ENCODE results near the gene DNM3. TPM values are rescaled to one million over a fixed set of nuclear protein-coding genes. Genes with fewer than 3 reads are reported as not detected.
"Not testable (repeated sequence)": the region's sequence is repeated elsewhere in the genome, so short reads cannot be mapped to it uniquely, and the experiment has no call there.

Gene DNM3
- polyA plus RNA-seq, 3 donors = 0.15 TPM; not detected in 2

GRCh38 chr1:171798765-171799164 is 42.5 kb upstream of the DNM3 start:
- H3K4me1 ChIP-seq (ENCODE audit: control insufficient read depth in 1 of 2, insufficient read depth in 2 of 2, low read length in 2 of 2) = peaks cover 6 to 12% of the 10 kb centered on the region in 2 donors
- no peak overlapping the region for H3K9ac ChIP-seq (ENCODE audit: insufficient read depth, low read length, poor library complexity, severe bottlenecking)
- H2AFZ ChIP-seq (ENCODE audit: insufficient read depth, low read depth, low read length, poor library complexity, severe bottlenecking) = no peak overlapping the region
- no peaks in the 10 kb centered on the region for H3K27me3 ChIP-seq (ENCODE audit: control insufficient read depth in 2 of 2, insufficient read depth in 2 of 2, low read length in 2 of 2)
- Mint-ChIP-seq H3K36me3 (peaks cover 46 to 62% of the 10 kb centered on the region in 2 donors), H3K4me3 (no peak overlapping the region), H3K27me3 (ENCODE audit: low read depth in 3 of 3) (peaks cover 0 to 2% (median 0%) of the 10 kb centered on the region in 3 donors), H3K4me1 (peaks cover 22% of the 10 kb centered on the region), H3K9me3 (no peaks in the 10 kb centered on the region), H3K27ac (peak overlapping the region in 3 of 7 donors; percentile 2 to 70 (median 21))
- WGBS (ENCODE audit: insufficient coverage) = 90% methylated on average over 2 of the region's 3 CpGs
- no peak for DNase-seq
- H3K36me3 ChIP-seq (replicated peaks in 1 of 2; ENCODE audit: control insufficient read depth in 1 of 2, insufficient read depth in 2 of 2, low read length in 2 of 2) = peaks cover 47 to 68% of the 10 kb centered on the region in 2 donors
- no peak overlapping the region for H3K4me3 ChIP-seq (replicated peaks in 1 of 3; ENCODE audit: low read depth in 2 of 3, low read length in 3 of 3)
- H4K20me1 ChIP-seq (ENCODE audit: insufficient read depth, low read length) = no peaks in the 10 kb centered on the region
- no peaks in the 10 kb centered on the region for H3K79me2 ChIP-seq (ENCODE audit: insufficient read depth, low read length)
- no peak overlapping the region for H3K27ac ChIP-seq (ENCODE audit: low read depth in 1 of 2, low read length in 2 of 2)
- intact Hi-C loops (cut with micrococcal nuclease) = no loop called here
- H3K4me2 ChIP-seq (replicated peaks; ENCODE audit: extremely low read depth, low read length, poor library complexity, severe bottlenecking) = no peak overlapping the region
- no peaks in the 10 kb centered on the region for H3K9me3 ChIP-seq (replicated peaks in 1 of 2; ENCODE audit: control insufficient read depth in 1 of 2, insufficient read depth in 1 of 2, low read length in 2 of 2)
- no peak for TF ChIP-seq CTCF (IDR thresholded peaks at IDR 0.05)

- H4K20me1 ChIP-seq (ENCODE audit: insufficient read depth, low read length) = no peaks in the 10 kb centered on the region
- no peak overlapping the region for H3K9ac ChIP-seq (ENCODE audit: insufficient read depth, low read length, poor library complexity, severe bottlenecking)
- Mint-ChIP-seq H3K27ac (peak overlapping the region in 1 of 7 donors; percentile 2), H3K9me3 (no peaks in the 10 kb centered on the region), H3K36me3 (peaks cover 42 to 59% of the 10 kb centered on the region in 2 donors), H3K4me1 (peaks cover 22% of the 10 kb centered on the region), H3K27me3 (ENCODE audit: low read depth in 3 of 3) (peaks cover 0 to 2% (median 0%) of the 10 kb centered on the region in 3 donors), H3K4me3 (no peak overlapping the region)
- WGBS (ENCODE audit: insufficient coverage) = no CpG with 5 or more reads among the region's 4 CpGs
- TF ChIP-seq CTCF (IDR thresholded peaks at IDR 0.05) = no peak
- H3K27ac ChIP-seq (ENCODE audit: low read depth in 1 of 2, low read length in 2 of 2) = no peak overlapping the region
- no peak overlapping the region for H3K4me3 ChIP-seq (replicated peaks in 1 of 3; ENCODE audit: low read depth in 2 of 3, low read length in 3 of 3)
- no peaks in the 10 kb centered on the region for H3K79me2 ChIP-seq (ENCODE audit: insufficient read depth, low read length)
- DNase-seq = no peak
- H3K36me3 ChIP-seq (replicated peaks in 1 of 2; ENCODE audit: control insufficient read depth in 1 of 2, insufficient read depth in 2 of 2, low read length in 2 of 2) = peaks cover 43 to 64% of the 10 kb centered on the region in 2 donors
- intact Hi-C loops (cut with micrococcal nuclease) = no loop called here
- H3K4me1 ChIP-seq (ENCODE audit: control insufficient read depth in 1 of 2, insufficient read depth in 2 of 2, low read length in 2 of 2) = peaks cover 6 to 12% of the 10 kb centered on the region in 2 donors
- no peak overlapping the region for H3K4me2 ChIP-seq (replicated peaks; ENCODE audit: extremely low read depth, low read length, poor library complexity, severe bottlenecking)
- no peaks in the 10 kb centered on the region for H3K27me3 ChIP-seq (ENCODE audit: control insufficient read depth in 2 of 2, insufficient read depth in 2 of 2, low read length in 2 of 2)
- H3K9me3 ChIP-seq (replicated peaks in 1 of 2; ENCODE audit: control insufficient read depth in 1 of 2, insufficient read depth in 1 of 2, low read length in 2 of 2) = no peaks in the 10 kb centered on the region
- no peak overlapping the region for H2AFZ ChIP-seq (ENCODE audit: insufficient read depth, low read depth, low read length, poor library complexity, severe bottlenecking)
Observed at GRCh38 chr1:171799166-171799565, 42.1 kb upstream of the DNM3 start.

GRCh38 chr1:171799698-171800097 is 41.6 kb upstream of the DNM3 start:
- H3K79me2 ChIP-seq (ENCODE audit: insufficient read depth, low read length); H3K9ac ChIP-seq (ENCODE audit: insufficient read depth, low read length, poor library complexity, severe bottlenecking); H3K4me3 Mint-ChIP-seq; DNase-seq; H4K20me1 ChIP-seq (ENCODE audit: insufficient read depth, low read length); H3K27me3 Mint-ChIP-seq (ENCODE audit: low read depth in 3 of 3); H3K27me3 ChIP-seq (ENCODE audit: control insufficient read depth in 2 of 2, insufficient read depth in 2 of 2, low read length in 2 of 2); H3K4me3 ChIP-seq (replicated peaks in 1 of 3; ENCODE audit: low read depth in 2 of 3, low read length in 3 of 3); H3K27ac ChIP-seq (ENCODE audit: low read depth in 1 of 2, low read length in 2 of 2); H3K9me3 ChIP-seq (replicated peaks in 1 of 2; ENCODE audit: control insufficient read depth in 1 of 2, insufficient read depth in 1 of 2, low read length in 2 of 2); H3K9me3 Mint-ChIP-seq; H3K4me2 ChIP-seq (replicated peaks; ENCODE audit: extremely low read depth, low read length, poor library complexity, severe bottlenecking); H2AFZ ChIP-seq (ENCODE audit: insufficient read depth, low read depth, low read length, poor library complexity, severe bottlenecking); H3K27ac Mint-ChIP-seq: not testable (repeated sequence)
- 100% methylated on average over 1 of the region's 2 CpGs for WGBS (ENCODE audit: insufficient coverage)
- peaks cover 6 to 12% of the 10 kb centered on the region in 2 donors for H3K4me1 ChIP-seq (ENCODE audit: control insufficient read depth in 1 of 2, insufficient read depth in 2 of 2, low read length in 2 of 2)
- peaks cover 37 to 59% of the 10 kb centered on the region in 2 donors for H3K36me3 ChIP-seq (replicated peaks in 1 of 2; ENCODE audit: control insufficient read depth in 1 of 2, insufficient read depth in 2 of 2, low read length in 2 of 2)
- intact Hi-C loops (cut with micrococcal nuclease) = loop anchor here (5.0 to 10.0 kb wide), 2 partner anchors 185 to 598 kb away; no protein-coding TSS in a partner anchor
- Mint-ChIP-seq H3K36me3 (peaks cover 37 to 54% of the 10 kb centered on the region in 2 donors), H3K4me1 (peaks cover 24% of the 10 kb centered on the region)
